GM08714 (cell line): ENCODE data around the gene DRD4.

Experiments
- H3K4me3 ChIP-seq: fragments of 200-500 bp; sonication (Bioruptor generic); 2 replicates; pipeline ENCODE4 v1.5.1; 2014; ENCODE audit warnings: mild to moderate bottlenecking, low read length, inconsistent platforms
- ZNF274 ChIP-seq: IDR thresholded peaks from 2 replicates; pipeline ENCODE4 v1.6.1; 2012; ENCODE audit warnings: mild to moderate bottlenecking, low read depth, low read length

DRD4 gene

GRCh38 chr11:636511-637332 is at the start of gene DRD4:
Gene DRD4 (plus strand): TSS chr11:637269. CDS start chr11:637305, 36 bp downstream.
- no peak for TF ChIP-seq ZNF274
- no peak within 1 kb of the TSS for H3K4me3 ChIP-seq

GRCh38 chr11:587546-587945 is 49.5 kb upstream of the DRD4 start:
- no peak for TF ChIP-seq ZNF274
- H3K4me3 ChIP-seq, result no peak overlapping the region

- no peak for TF ChIP-seq ZNF274
- H3K4me3 ChIP-seq, result no peak overlapping the region
Measured at GRCh38 chr11:587978-588380, 49.1 kb upstream of the DRD4 start.

GRCh38 chr11:589798-590197 is 47.3 kb upstream of the DRD4 start:
- no peak overlapping the region for H3K4me3 ChIP-seq
- TF ChIP-seq ZNF274, result no peak

- no peak for TF ChIP-seq ZNF274
- H3K4me3 ChIP-seq, result no peak overlapping the region
Measured at GRCh38 chr11:590997-591396, 46.1 kb upstream of the DRD4 start.

- TF ChIP-seq ZNF274, result no peak
- H3K4me3 ChIP-seq, result no peak overlapping the region
Measured at GRCh38 chr11:592501-592900, 44.6 kb upstream of the DRD4 start.

GRCh38 chr11:592918-593317 is 44.2 kb upstream of the DRD4 start:
- H3K4me3 ChIP-seq, result no peak overlapping the region
- TF ChIP-seq ZNF274, result no peak

- no peak for TF ChIP-seq ZNF274
- H3K4me3 ChIP-seq, result no peak overlapping the region
Measured at GRCh38 chr11:593347-593746, 43.7 kb upstream of the DRD4 start.

GRCh38 chr11:595400-595799 is 41.7 kb upstream of the DRD4 start:
- no peak for TF ChIP-seq ZNF274
- H3K4me3 ChIP-seq, result no peak overlapping the region

GRCh38 chr11:596374-596773 is 40.7 kb upstream of the DRD4 start:
- no peak for TF ChIP-seq ZNF274
- H3K4me3 ChIP-seq, result no peak overlapping the region

GRCh38 chr11:597166-597725 is 39.8 kb upstream of the DRD4 start:
- no peak for TF ChIP-seq ZNF274
- no peak overlapping the region for H3K4me3 ChIP-seq

GRCh38 chr11:598005-598680 is 38.9 kb upstream of the DRD4 start:
- no peak for TF ChIP-seq ZNF274
- H3K4me3 ChIP-seq, result no peak overlapping the region

- H3K4me3 ChIP-seq, result no peak overlapping the region
- TF ChIP-seq ZNF274, result no peak
Measured at GRCh38 chr11:601573-602245, 35.4 kb upstream of the DRD4 start.

- TF ChIP-seq ZNF274, result no peak
- H3K4me3 ChIP-seq, result no peak overlapping the region
Measured at GRCh38 chr11:603154-603553, 33.9 kb upstream of the DRD4 start.
